AG09309 (cell line): ENCODE data around the gene SHOC1.

Experiments used
- DNase-seq: peaks from one replicate; pipeline ENCODE4 v3.0.0-alpha.2; 2010; ENCODE audit warnings: low read depth
- H3K4me3 ChIP-seq: 2 replicates; pipeline ENCODE4 v1.5.1; 2011; ENCODE audit warnings: mild to moderate bottlenecking, low read depth, low read length, moderate library complexity; ENCODE audit not compliant: control insufficient read depth
- TF ChIP-seq, protein P1 (sequence below): IDR thresholded peaks from 2 replicates; pipeline ENCODE4 v1.5.1; 2011; ENCODE audit warnings: mild to moderate bottlenecking, low read depth, low read length, inconsistent platforms; ENCODE audit not compliant: insufficient read depth, control insufficient read depth; ENCODE audit errors: missing control alignments

The SHOC1 gene

DNA sequence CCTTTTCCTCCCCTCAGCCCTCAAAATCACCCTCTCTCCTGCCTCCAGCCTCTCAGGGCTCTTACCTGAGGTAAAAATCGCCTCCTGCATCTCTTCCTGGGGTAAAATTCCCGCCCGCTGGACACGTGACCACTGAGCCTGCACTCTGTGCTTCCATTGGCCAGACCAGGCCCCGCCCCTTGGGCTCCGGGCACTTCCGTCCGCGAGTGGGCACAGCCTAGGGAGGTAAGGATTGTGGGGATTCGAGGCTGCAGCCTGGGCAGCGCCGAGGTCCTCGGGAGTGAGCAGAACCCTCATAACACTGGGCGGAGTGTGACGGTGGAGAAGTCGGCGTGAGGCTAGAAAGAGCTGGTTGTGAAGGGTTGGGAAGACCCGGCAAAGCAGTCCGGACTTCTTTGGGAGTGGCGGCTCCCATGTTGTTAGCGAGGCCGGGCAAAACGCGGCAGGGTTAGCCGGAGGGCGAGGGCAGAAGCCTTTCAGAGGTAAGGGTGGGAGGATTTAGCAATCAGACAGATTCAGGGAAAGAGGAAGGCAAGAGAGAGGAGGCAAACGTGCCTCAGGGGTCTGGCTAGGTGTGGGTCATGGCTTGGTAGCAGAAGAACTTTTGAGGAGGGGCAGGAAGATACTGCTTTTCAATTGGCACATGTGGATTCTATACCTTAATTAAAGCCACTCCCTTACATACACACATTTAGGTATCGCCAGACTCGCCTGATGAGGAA, at the start of gene SHOC1:
Gene SHOC1, minus strand, starts transcription at position 103 of the 722 bp plus-strand sequence. CDS start 3,519 bp downstream, outside the sequence.
- no peak within 1 kb of the TSS for H3K4me3 ChIP-seq
- DNase-seq: no peak
- TF ChIP-seq, protein P1, sequence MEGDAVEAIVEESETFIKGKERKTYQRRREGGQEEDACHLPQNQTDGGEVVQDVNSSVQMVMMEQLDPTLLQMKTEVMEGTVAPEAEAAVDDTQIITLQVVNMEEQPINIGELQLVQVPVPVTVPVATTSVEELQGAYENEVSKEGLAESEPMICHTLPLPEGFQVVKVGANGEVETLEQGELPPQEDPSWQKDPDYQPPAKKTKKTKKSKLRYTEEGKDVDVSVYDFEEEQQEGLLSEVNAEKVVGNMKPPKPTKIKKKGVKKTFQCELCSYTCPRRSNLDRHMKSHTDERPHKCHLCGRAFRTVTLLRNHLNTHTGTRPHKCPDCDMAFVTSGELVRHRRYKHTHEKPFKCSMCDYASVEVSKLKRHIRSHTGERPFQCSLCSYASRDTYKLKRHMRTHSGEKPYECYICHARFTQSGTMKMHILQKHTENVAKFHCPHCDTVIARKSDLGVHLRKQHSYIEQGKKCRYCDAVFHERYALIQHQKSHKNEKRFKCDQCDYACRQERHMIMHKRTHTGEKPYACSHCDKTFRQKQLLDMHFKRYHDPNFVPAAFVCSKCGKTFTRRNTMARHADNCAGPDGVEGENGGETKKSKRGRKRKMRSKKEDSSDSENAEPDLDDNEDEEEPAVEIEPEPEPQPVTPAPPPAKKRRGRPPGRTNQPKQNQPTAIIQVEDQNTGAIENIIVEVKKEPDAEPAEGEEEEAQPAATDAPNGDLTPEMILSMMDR: no peak

DNA sequence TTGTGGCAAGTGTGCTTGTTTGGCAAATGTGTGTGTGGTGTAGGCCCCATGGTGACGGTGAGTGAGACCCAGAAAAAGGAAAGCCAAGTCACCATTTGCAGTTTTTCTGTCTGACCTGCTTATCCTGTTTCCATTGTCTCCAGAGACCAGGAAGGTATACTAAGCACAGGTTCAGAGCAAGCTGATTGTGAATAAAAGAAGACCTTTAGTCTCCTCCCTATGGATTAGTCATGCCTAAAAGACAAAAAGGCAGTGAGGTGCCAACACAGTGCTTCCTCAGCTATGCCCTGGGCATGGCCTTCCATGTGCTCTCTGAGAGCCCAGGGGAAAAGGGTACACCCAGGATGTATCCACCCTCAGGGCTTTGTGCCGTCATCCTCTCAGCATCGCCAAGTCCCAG, 49.2 kb upstream of the SHOC1 start:
- TF ChIP-seq, protein P1: no peak
- H3K4me3 ChIP-seq: no peak overlapping the region
- no peak for DNase-seq

DNA sequence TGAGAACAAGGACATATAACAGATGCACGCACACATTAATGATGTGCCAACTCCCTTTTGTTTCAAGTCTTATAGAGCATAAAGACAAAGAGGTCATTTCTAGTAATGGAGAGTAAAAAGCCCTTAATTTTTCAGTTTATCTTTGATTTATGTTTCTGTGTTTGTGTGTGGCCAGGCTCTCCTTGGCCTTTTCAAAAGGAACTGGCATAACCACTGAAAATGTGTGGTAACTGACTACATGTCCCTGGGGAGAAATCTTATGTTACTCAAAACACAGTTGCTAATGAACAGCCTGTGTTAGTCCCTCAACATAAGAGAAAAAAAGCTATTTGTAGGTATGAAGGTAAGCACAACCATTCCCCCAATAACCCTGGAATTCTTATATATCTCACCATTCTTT, 47.6 kb upstream of the SHOC1 start:
- no peak overlapping the region for H3K4me3 ChIP-seq
- TF ChIP-seq, protein P1: no peak
- DNase-seq: no peak

DNA sequence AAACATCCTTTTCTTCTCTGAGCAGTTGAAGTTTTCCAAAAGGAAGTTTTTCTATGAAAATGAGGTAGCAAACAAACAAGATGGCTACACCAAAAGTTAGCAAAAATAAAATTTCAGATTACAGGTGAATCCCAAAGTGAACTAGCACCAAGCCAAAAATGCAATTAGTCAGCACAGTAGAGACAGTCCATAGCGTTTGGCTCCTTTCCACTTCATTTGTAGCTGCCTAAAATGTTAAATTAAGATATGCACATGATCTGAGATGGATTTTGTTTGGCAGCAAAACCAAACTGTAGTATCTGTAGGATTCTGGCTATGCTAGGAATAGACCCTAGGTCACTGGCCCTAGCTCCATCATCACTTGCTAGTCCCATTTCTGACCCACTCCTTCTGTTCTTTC, 45.7 kb upstream of the SHOC1 start:
- H3K4me3 ChIP-seq: no peak overlapping the region
- TF ChIP-seq, protein P1: no peak
- DNase-seq: no peak

DNA sequence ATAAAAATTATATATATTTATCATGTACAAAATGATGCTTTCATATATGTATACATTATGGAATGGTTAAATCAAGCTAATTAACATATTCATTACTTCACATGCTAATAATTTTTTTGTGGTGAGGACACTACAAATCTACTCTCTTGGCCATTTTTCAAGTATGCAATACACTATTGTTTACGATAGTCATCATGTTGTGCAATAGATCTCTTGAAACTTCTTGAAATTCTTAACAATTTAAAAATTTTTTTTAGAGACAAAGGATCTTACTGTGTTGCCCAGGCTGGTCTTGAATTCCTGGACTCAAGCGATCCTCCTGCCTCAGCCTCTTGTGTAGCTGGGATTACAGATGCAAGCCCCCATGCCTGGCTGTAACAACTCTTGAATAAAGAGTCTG, 45.2 kb upstream of the SHOC1 start:
- TF ChIP-seq, protein P1: no peak
- DNase-seq: no peak

DNA sequence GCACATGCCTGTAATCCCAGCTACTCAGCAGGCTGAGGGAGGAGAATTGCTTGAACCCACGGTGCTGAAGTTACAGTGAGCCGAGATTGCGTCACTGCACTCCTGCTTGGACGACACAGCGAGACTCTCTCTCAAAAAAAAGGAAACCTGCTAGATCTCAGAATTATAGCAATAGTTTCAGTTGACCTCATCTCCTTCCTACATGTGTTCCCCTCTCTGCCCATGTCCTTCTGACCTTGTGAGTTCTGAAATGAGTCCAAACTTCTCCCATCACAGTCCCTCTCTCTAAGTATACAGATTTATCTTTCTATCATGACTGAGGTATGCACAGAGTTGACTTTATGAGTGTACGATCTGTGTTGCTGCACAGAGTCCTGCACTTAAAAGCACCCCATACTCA, 44.6 kb upstream of the SHOC1 start:
- H3K4me3 ChIP-seq: no peak overlapping the region
- TF ChIP-seq, protein P1: no peak
- no peak for DNase-seq

More for the DNA sequence above, 45.2 kb upstream of the SHOC1 start:
- no peak overlapping the region for H3K4me3 ChIP-seq

DNA sequence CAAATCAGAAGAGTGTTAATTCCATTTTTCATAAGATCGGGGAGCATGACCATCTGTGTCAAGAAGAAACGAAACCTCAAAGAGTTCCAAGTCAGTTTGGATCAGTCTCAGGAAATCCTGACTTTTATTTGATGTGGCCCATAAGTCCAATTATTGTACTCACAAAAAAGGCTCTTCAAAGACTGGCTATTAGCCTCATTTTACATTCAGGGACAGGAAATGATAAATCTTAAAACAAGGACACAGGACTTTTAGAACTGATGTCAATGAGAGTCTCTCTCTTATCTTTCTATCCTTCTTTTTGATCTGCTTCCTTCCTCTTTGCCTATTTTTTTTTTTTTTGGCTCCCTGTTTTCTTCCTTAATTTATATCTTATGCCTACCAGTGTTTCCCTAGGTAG, 43.7 kb upstream of the SHOC1 start:
- no peak overlapping the region for H3K4me3 ChIP-seq
- TF ChIP-seq, protein P1: no peak
- DNase-seq: no peak
